Esophagus squamous epithelium (tissue), 5 donors: ENCODE results near the gene TMEM100. TPM values are rescaled to one million over a fixed set of nuclear protein-coding genes. Genes with fewer than 3 reads are reported as not detected.
A peak's percentile ranks its signal among the peaks of the same experiment; 100 is the strongest.

Experiments used
- DNase-seq: peaks from one replicate; lab custom pipeline; 2025; lab: John Stamatoyannopoulos, UW
- H3K27ac ChIP-seq, 4 donors: fragments of 200-600 bp; sonication (generic); one replicate each; pipeline ENCODE4 v1.5.1; 2016 to 2019; ENCODE audit warnings: mild to moderate bottlenecking in 1 of 4
- H3K27me3 ChIP-seq, 4 donors: fragments of 200-600 bp; sonication (generic); 1 replicate in 3 of 4; 2 replicates in 1 of 4; pipeline versions ENCODE4 v1.5.1 to v1.6.0; 2017 to 2021; ENCODE audit warnings: antibody characterized with exemption in 1 of 4
- H3K36me3 ChIP-seq, 3 donors: fragments of 200-600 bp; sonication (generic); one replicate each; pipeline ENCODE4 v1.5.1; 2016 to 2019
- H3K4me1 ChIP-seq, 3 donors: fragments of 200-600 bp; sonication (generic); one replicate each; pipeline ENCODE4 v1.5.1; 2017 to 2019
- H3K4me3 ChIP-seq, 4 donors: fragments of 200-600 bp; sonication (generic); 1 replicate in 3 of 4; 2 replicates in 1 of 4; pipeline ENCODE4 v1.5.1; 2016 to 2019; ENCODE audit warnings: mild to moderate bottlenecking in 2 of 4, moderate library complexity in 1 of 4
- H3K9me3 ChIP-seq, 3 donors: fragments of 200-600 bp; sonication (generic); one replicate each; pipeline ENCODE4 v1.5.1; 2016 to 2019
- POLR2A ChIP-seq, 4 donors: fragments of 450-650 bp; IDR thresholded peaks; one replicate each; pipeline ENCODE4 v1.6.1; 2017; ENCODE audit warnings: antibody characterized with exemption in 4 of 4, mild to moderate bottlenecking in 4 of 4, moderate library complexity in 3 of 4
- WGBS, 2 donors: methylation state at CpG; one replicate each; pipeline ENCODE4 v1.1.5; 2018; 5-methylcytosine and 5-hydroxymethylcytosine counted together
- intact Hi-C: fragments of 100-400 bp; cut with DNase I; formaldehyde crosslinking; loops from one replicate; pipeline ENCODE4 v1.15.0; 2022
- total RNA-seq, 4 donors: library from RNA; depleted of rRNA; stranded (reverse); fragments of >200 nt; gene quantifications; one replicate each; pipeline ENCODE4 v1.1.0, GENCODE V29; 2016
- TF ChIP-seq, protein P1 (sequence below), 6 experiments: fragments of 450-650 bp in 4 of 6; fragments of 200-600 bp in 2 of 6; sonication (generic) in 2 of 6; IDR thresholded peaks; one replicate each; pipeline ENCODE4 v1.5.1; 2016 to 2019; ENCODE audit warnings: antibody characterized with exemption in 6 of 6, mild to moderate bottlenecking in 4 of 6, moderate library complexity in 4 of 6
- donor health status: DM: yes; HTN: yes; CAD: no.

TMEM100 gene
- total RNA-seq, 4 donors from 2014 or later, result 1.1 to 7.8 (median 3.1) TPM; not detected in 1

DNA sequence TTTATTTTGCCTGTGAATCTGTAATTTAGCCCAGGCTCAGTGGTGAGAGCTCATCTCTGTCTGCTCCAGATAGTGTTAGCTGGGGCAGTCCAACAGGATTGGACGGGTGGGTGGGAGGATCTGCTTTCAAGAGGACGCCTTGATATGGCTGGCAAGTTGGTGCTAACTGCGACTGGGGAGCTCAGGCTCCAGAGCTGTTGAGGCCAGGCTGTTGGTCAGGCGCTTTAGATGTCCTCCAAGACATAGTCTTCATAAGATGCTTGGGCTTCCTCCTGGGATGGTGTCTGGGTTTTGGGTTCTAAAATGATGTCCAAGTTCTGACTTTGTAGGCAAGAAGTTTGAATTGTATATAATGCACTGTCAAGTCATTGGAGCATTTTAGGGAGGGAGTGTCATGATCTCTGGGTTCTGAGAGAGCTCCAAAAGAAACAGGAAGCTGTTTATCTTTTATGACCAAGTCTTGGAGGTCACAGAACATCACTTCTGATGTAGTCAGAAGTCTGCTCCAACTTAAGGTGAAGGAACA, 15.4 kb upstream of the TMEM100 start:
- TF ChIP-seq, protein P1, sequence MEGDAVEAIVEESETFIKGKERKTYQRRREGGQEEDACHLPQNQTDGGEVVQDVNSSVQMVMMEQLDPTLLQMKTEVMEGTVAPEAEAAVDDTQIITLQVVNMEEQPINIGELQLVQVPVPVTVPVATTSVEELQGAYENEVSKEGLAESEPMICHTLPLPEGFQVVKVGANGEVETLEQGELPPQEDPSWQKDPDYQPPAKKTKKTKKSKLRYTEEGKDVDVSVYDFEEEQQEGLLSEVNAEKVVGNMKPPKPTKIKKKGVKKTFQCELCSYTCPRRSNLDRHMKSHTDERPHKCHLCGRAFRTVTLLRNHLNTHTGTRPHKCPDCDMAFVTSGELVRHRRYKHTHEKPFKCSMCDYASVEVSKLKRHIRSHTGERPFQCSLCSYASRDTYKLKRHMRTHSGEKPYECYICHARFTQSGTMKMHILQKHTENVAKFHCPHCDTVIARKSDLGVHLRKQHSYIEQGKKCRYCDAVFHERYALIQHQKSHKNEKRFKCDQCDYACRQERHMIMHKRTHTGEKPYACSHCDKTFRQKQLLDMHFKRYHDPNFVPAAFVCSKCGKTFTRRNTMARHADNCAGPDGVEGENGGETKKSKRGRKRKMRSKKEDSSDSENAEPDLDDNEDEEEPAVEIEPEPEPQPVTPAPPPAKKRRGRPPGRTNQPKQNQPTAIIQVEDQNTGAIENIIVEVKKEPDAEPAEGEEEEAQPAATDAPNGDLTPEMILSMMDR (IDR thresholded peaks at IDR 0.05), result no peak
- no peak for TF ChIP-seq POLR2A (IDR thresholded peaks at IDR 0.05)
- intact Hi-C loops, result no loop called here
- no peaks in the 10 kb centered on the region for H3K9me3 ChIP-seq

GRCh38 chr17:55735731-55736405, 13.2 kb upstream of the TMEM100 start:
- H3K4me3 ChIP-seq, result no peak overlapping the region
- H3K36me3 ChIP-seq, result no peaks in the 10 kb centered on the region
- TF ChIP-seq POLR2A (IDR thresholded peaks at IDR 0.05), result no peak
- TF ChIP-seq, protein P1 (IDR thresholded peaks at IDR 0.05), result peak; percentile 35 to 64 (median 52)
- H3K27ac ChIP-seq, result no peak overlapping the region
- H3K4me1 ChIP-seq, result peaks cover 0 to 33% (median 9%) of the 10 kb centered on the region in 3 donors
- no peaks in the 10 kb centered on the region for H3K27me3 ChIP-seq
- intact Hi-C loops, result no loop called here
- 33 to 34% methylated on average over 5 of the region's 5 CpGs for WGBS, 2 donors
- no peaks in the 10 kb centered on the region for H3K9me3 ChIP-seq
- DNase-seq, result no peak

More for the DNA sequence above, 15.4 kb upstream of the TMEM100 start:
- 75 to 80% methylated on average over 4 of the region's 4 CpGs for WGBS, 2 donors
- Histone ChIP-seq H3K36me3 (no peaks in the 10 kb centered on the region), H3K4me3 (no peak overlapping the region), H3K27me3 (no peaks in the 10 kb centered on the region), H3K27ac (no peak overlapping the region), H3K4me1 (peaks cover 0 to 16% (median 9%) of the 10 kb centered on the region in 3 donors)
- DNase-seq, result no peak

DNA sequence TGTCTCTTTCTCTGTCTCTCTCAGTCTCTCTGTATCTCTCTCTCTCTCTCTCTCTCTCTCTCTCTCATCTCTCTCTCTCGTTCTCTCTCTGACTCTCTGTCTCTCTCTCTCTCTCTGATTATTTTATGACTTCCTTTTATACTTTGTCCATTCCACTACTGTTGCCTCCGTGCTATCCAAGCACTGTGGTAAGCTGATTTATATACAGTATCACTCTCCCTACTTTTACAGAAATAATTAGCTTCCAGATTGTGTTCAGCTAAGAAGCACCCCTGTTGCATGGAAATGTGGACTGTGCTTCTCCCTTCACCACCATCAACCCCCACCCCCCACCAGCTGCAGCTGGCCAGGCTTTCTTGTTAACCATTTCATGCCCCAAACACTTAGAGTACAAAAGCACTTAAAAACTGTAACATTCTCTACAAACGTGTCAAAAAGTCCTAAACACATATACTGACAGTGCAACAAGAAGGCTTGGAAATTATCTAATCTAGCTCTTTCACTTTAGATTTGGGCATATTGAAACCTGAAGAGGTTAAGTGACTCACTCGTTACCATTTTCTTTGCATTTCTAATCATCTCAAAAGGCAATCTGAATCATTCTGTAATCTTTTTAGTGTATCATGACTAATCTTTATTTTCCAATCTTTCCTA, 11.6 kb upstream of the TMEM100 start:
- intact Hi-C loops, result no loop called here
- TF ChIP-seq POLR2A (IDR thresholded peaks at IDR 0.05), result no peak
- TF ChIP-seq, protein P1 (IDR thresholded peaks at IDR 0.05), result no peak
- no peak for DNase-seq
- Histone ChIP-seq H3K4me1 (peaks cover 0 to 33% (median 9%) of the 10 kb centered on the region in 3 donors), H3K27ac (peak overlapping the region in 3 of 4 donors; percentile 37 to 87 (median 72)), H3K27me3 (no peaks in the 10 kb centered on the region), H3K9me3 (no peaks in the 10 kb centered on the region), H3K36me3 (no peaks in the 10 kb centered on the region), H3K4me3 (no peak overlapping the region)
- WGBS, 2 donors, result 33 to 38% methylated on average over 4 of the region's 4 CpGs

DNA sequence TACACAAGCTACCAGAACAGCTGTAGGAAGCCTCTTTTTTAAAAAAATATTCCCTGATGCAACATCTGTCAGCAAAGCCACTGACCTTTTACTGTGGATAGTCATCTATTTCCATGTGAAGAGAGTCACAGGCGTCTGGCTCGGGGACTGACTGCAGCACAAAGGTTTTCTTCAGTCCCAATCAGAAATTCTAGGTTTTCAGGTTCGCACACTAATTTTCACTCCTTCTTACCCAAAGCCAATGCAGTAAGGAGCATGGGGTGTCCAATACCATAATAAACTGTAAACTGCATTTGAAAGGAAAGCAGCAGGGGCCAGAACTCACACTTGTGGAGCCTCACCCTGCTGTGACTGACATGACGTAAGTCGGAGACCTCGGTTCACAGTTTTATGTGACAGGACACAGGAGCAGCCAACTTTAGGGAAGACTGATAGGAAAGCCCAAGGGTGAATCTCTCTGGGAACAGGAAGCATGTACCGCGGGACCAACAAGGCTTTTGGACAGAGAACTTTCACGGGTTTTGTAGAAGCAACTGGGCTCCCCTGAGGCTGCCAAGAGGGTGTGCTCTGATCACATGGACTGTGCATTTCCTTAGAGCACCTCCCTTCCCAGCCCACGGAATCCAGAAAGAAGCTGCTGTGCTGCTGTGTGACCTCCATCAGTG, 9.1 kb upstream of the TMEM100 start:
- DNase-seq, result no peak
- Histone ChIP-seq H3K27me3 (no peaks in the 10 kb centered on the region), H3K4me1 (peaks cover 0 to 50% (median 15%) of the 10 kb centered on the region in 3 donors), H3K9me3 (no peaks in the 10 kb centered on the region), H3K27ac (peak overlapping the region; percentile 68 to 87 (median 79)), H3K4me3 (peak overlapping the region in 3 of 4 donors; percentile 5 to 52 (median 23)), H3K36me3 (no peaks in the 10 kb centered on the region)
- intact Hi-C loops, result no loop called here
- WGBS, 2 donors, result 23 to 54% methylated on average over 7 to 10 of the region's 10 CpGs
- TF ChIP-seq, protein P1 (IDR thresholded peaks at IDR 0.05), result no peak
- TF ChIP-seq POLR2A (IDR thresholded peaks at IDR 0.05), result no peak
